T-helper 1 cell (primary cell): ENCODE data around the gene KIRREL3.
"Not testable (repeated sequence)": the region's sequence is repeated elsewhere in the genome, so short reads cannot be mapped to it uniquely, and the experiment has no call there.

Experiments used
- DNase-seq, 5 donors: peaks; one replicate each; pipeline ENCODE4 v3.0.0-alpha.2; 2012 to 2020

The KIRREL3 gene

GRCh38 chr11:126411971-126412381, 588.6 kb downstream of the KIRREL3 start:
- DNase-seq = no peak

- DNase-seq = no peak
These were observed 589.9 kb downstream of the KIRREL3 start for GRCh38 chr11:126410649-126411048.

GRCh38 chr11:126409620-126409985, 591.0 kb downstream of the KIRREL3 start:
- DNase-seq = no peak

GRCh38 chr11:126408901-126409619, 591.5 kb downstream of the KIRREL3 start:
- no peak for DNase-seq

- no peak for DNase-seq
These were observed 592.1 kb downstream of the KIRREL3 start for GRCh38 chr11:126408496-126408895.

GRCh38 chr11:126407682-126408288, 592.8 kb downstream of the KIRREL3 start:
- DNase-seq = no peak

GRCh38 chr11:126407101-126407521, 593.5 kb downstream of the KIRREL3 start:
- no peak for DNase-seq

- no peak for DNase-seq
These were observed 594.2 kb downstream of the KIRREL3 start for GRCh38 chr11:126406368-126406767.

GRCh38 chr11:126405906-126406305, 594.7 kb downstream of the KIRREL3 start:
- no peak for DNase-seq

GRCh38 chr11:126405374-126405773, 595.2 kb downstream of the KIRREL3 start:
- no peak for DNase-seq

- no peak for DNase-seq
These were observed 596.2 kb downstream of the KIRREL3 start for GRCh38 chr11:126404367-126404766.

- no peak for DNase-seq
These were observed 596.9 kb downstream of the KIRREL3 start for GRCh38 chr11:126403658-126404057.

GRCh38 chr11:126403022-126403581, 597.5 kb downstream of the KIRREL3 start:
- no peak for DNase-seq

- no peak for DNase-seq
These were observed 600.1 kb downstream of the KIRREL3 start for GRCh38 chr11:126400479-126400878.

GRCh38 chr11:126400019-126400418, 600.6 kb downstream of the KIRREL3 start:
- no peak for DNase-seq

GRCh38 chr11:126398721-126399120, 601.8 kb downstream of the KIRREL3 start:
- DNase-seq = no peak

GRCh38 chr11:126398296-126398695, 602.3 kb downstream of the KIRREL3 start:
- DNase-seq = no peak

- no peak for DNase-seq
These were observed 603.6 kb downstream of the KIRREL3 start for GRCh38 chr11:126396965-126397364.

- not testable (repeated sequence) for DNase-seq
These were observed 604.3 kb downstream of the KIRREL3 start for GRCh38 chr11:126396266-126396665.

- not testable (repeated sequence) for DNase-seq
These were observed 604.8 kb downstream of the KIRREL3 start for GRCh38 chr11:126395784-126396183.

- DNase-seq = not testable (repeated sequence)
These were observed 605.9 kb downstream of the KIRREL3 start for GRCh38 chr11:126394634-126395072.

- no peak for DNase-seq
These were observed 606.5 kb downstream of the KIRREL3 start for GRCh38 chr11:126394036-126394435.

GRCh38 chr11:126393143-126393542, 607.4 kb downstream of the KIRREL3 start:
- DNase-seq = no peak

GRCh38 chr11:126392633-126393013, 607.9 kb downstream of the KIRREL3 start:
- no peak for DNase-seq
